Neural progenitor cell (in vitro differentiated cells): Measurements from ENCODE around the gene SHBG. TPM values are rescaled to one million over a fixed set of nuclear protein-coding genes. Genes with fewer than 3 reads are reported as not detected.

Source experiments
- DNase-seq: peaks from one replicate; pipeline ENCODE4 v3.0.0-alpha.2; 2016; ENCODE audit warnings: low spot score
- H2AFZ ChIP-seq: fragments of 200-600 bp; sonication (generic); replicated peaks from 2 replicates; pipeline ENCODE4 v1.6.1; 2016; ENCODE audit warnings: antibody characterized with exemption
- H3F3A ChIP-seq: fragments of 200-600 bp; sonication (generic); 2 replicates; pipeline ENCODE4 v1.6.1; 2016; ENCODE audit warnings: antibody characterized with exemption, low read depth
- H3K27ac ChIP-seq: fragments of 200-600 bp; sonication (generic); 2 replicates; pipeline ENCODE4 v1.5.1; 2016; ENCODE audit warnings: mild to moderate bottlenecking
- H3K27me3 ChIP-seq: fragments of 200-600 bp; sonication (generic); 2 replicates; pipeline ENCODE4 v1.6.1; 2016; ENCODE audit warnings: mild to moderate bottlenecking, moderate library complexity
- H3K36me3 ChIP-seq: fragments of 200-600 bp; sonication (generic); 2 replicates; pipeline ENCODE4 v1.5.1; 2016
- H3K4me1 ChIP-seq: fragments of 200-600 bp; sonication (generic); 2 replicates; pipeline ENCODE4 v1.6.1; 2016; ENCODE audit warnings: mixed run types
- H3K4me2 ChIP-seq: fragments of 200-600 bp; sonication (generic); 2 replicates; pipeline ENCODE4 v1.6.1; 2016
- H3K4me3 ChIP-seq: fragments of 200-600 bp; sonication (generic); 2 replicates; pipeline ENCODE4 v1.5.1; 2016
- H3K79me2 ChIP-seq: fragments of 200-600 bp; sonication (generic); 2 replicates; pipeline ENCODE4 v1.6.1; 2016; ENCODE audit warnings: low read depth
- H3K9ac ChIP-seq: fragments of 200-600 bp; sonication (generic); 2 replicates; pipeline ENCODE4 v1.6.1; 2016
- H3K9me3 ChIP-seq: fragments of 200-600 bp; sonication (generic); 2 replicates; pipeline ENCODE4 v1.5.1; 2016; ENCODE audit warnings: low read depth
- H4K20me1 ChIP-seq: fragments of 200-600 bp; sonication (generic); 2 replicates; pipeline ENCODE4 v1.6.1; 2016; ENCODE audit warnings: low read depth
- H3K27ac Mint-ChIP-seq: 3 replicates; pipeline ENCODE4 v1.8.0; 2021; ENCODE audit warnings: mixed read lengths
- H3K27me3 Mint-ChIP-seq: 2 replicates; pipeline ENCODE4 v1.8.0; 2022; ENCODE audit warnings: low read depth, mild to moderate bottlenecking, inconsistent platforms, moderate library complexity, mixed read lengths; ENCODE audit not compliant: insufficient read depth
- H3K36me3 Mint-ChIP-seq: 3 replicates; pipeline ENCODE4 v1.8.0; 2021; ENCODE audit warnings: mixed read lengths
- H3K4me1 Mint-ChIP-seq: 3 replicates; pipeline ENCODE4 v1.8.0; 2021; ENCODE audit warnings: mixed read lengths
- H3K4me3 Mint-ChIP-seq: 3 replicates; pipeline ENCODE4 v1.8.0; 2021; ENCODE audit warnings: mild to moderate bottlenecking, moderate library complexity, mixed read lengths
- H3K9me3 Mint-ChIP-seq: 3 replicates; pipeline ENCODE4 v1.8.0; 2020; ENCODE audit warnings: mixed read lengths
- EZH2 ChIP-seq: fragments of 200-600 bp; sonication (generic); IDR thresholded peaks from 2 replicates; pipeline ENCODE4 v1.6.1; 2017; ENCODE audit warnings: antibody characterized with exemption, mild to moderate bottlenecking, moderate library complexity
- EZH2phosphoT487 ChIP-seq: fragments of 200-600 bp; sonication (generic); IDR thresholded peaks from 2 replicates; pipeline ENCODE4 v1.6.1; 2017; ENCODE audit warnings: antibody characterized with exemption
- total RNA-seq: library from RNA; depleted of rRNA; stranded (reverse); fragments of >200 nt; gene quantifications from 2 replicates; pipeline ENCODE4 v1.2.3, GENCODE V29; 2015; ENCODE audit warnings: low replicate concordance
- TF ChIP-seq, protein P1 (sequence below): fragments of 200-600 bp; sonication (generic); IDR thresholded peaks from 2 replicates; pipeline ENCODE4 v1.5.1; 2017; ENCODE audit warnings: antibody characterized with exemption, mild to moderate bottlenecking

The SHBG gene
- total RNA-seq, 1 donor from 2014 or later = not detected

DNA sequence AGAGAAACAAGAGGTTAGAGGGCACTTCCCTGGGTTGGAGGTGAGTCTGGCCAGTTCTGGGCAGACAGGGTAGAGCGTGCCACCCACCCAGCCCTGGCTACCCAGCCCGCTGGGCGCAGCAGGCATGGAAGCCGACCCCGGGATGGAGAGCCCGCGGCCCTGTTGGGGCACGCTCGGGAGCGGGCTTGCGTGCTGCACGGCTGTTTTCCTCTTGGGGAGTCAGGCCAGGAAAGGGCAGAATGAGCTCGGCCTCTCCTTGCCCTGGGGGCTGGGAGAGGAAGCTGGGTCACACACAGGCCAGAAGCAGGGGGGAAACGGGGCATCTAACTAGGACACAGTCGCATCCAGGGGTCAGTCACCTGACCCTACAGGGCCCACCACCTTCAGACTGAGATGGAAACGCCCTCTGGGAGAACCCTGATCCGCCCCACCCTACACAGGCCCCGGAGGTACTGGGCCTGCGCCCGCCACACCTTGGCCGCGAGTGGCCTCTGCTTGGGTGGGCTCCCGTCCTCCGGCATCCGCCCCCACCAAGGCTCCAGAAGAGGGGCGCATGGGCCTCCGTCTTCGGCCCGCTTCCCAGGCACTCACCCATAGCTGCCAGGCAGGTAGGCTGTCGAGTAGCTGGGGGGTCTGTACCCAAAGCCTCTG lies 41.3 kb upstream of the SHBG start:
- DNase-seq = no peak
- Histone ChIP-seq H3K9me3 (no peaks in the 10 kb centered on the region), H3K9ac (no peak overlapping the region), H3K4me3 (peak overlapping the region; percentile 35), H3K79me2 (peaks cover 28% of the 10 kb centered on the region), H3K27ac (no peak overlapping the region), H3K27me3 (no peaks in the 10 kb centered on the region), H4K20me1 (peaks cover 5% of the 10 kb centered on the region), H3K36me3 (peaks cover 3% of the 10 kb centered on the region), H2AFZ (no peak overlapping the region), H3K4me1 (peaks cover 43% of the 10 kb centered on the region), H3F3A (peaks cover 54% of the 10 kb centered on the region), H3K4me2 (peak overlapping the region; percentile 70)
- Mint-ChIP-seq H3K4me3 (no peak overlapping the region), H3K4me1 (peaks cover 20% of the 10 kb centered on the region), H3K36me3 (peaks cover 26% of the 10 kb centered on the region), H3K27ac (no peak overlapping the region), H3K9me3 (no peaks in the 10 kb centered on the region), H3K27me3 (peaks cover 15% of the 10 kb centered on the region)
- no peak for TF ChIP-seq EZH2phosphoT487
- TF ChIP-seq, protein P1, sequence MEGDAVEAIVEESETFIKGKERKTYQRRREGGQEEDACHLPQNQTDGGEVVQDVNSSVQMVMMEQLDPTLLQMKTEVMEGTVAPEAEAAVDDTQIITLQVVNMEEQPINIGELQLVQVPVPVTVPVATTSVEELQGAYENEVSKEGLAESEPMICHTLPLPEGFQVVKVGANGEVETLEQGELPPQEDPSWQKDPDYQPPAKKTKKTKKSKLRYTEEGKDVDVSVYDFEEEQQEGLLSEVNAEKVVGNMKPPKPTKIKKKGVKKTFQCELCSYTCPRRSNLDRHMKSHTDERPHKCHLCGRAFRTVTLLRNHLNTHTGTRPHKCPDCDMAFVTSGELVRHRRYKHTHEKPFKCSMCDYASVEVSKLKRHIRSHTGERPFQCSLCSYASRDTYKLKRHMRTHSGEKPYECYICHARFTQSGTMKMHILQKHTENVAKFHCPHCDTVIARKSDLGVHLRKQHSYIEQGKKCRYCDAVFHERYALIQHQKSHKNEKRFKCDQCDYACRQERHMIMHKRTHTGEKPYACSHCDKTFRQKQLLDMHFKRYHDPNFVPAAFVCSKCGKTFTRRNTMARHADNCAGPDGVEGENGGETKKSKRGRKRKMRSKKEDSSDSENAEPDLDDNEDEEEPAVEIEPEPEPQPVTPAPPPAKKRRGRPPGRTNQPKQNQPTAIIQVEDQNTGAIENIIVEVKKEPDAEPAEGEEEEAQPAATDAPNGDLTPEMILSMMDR = no peak
- no peak for TF ChIP-seq EZH2

- no peaks in the 10 kb centered on the region for H3K9me3 ChIP-seq
- peaks cover 3% of the 10 kb centered on the region for H3K36me3 ChIP-seq
- H3K27ac ChIP-seq = peak overlapping the region; percentile 99
- H3K9ac ChIP-seq = no peak overlapping the region
- Mint-ChIP-seq H3K4me1 (peaks cover 13% of the 10 kb centered on the region), H3K27ac (no peak overlapping the region), H3K36me3 (peaks cover 31% of the 10 kb centered on the region), H3K9me3 (no peaks in the 10 kb centered on the region), H3K27me3 (peaks cover 12% of the 10 kb centered on the region), H3K4me3 (no peak overlapping the region)
- H4K20me1 ChIP-seq = peaks cover 5% of the 10 kb centered on the region
- peak overlapping the region; percentile 35 for H3K4me3 ChIP-seq
- peaks cover 25% of the 10 kb centered on the region for H3K79me2 ChIP-seq
- DNase-seq = peak; percentile 94
- peaks cover 61% of the 10 kb centered on the region for H3F3A ChIP-seq
- H3K27me3 ChIP-seq = no peaks in the 10 kb centered on the region
- no peak overlapping the region for H2AFZ ChIP-seq
- H3K4me2 ChIP-seq = peak overlapping the region; percentile 70
- peaks cover 45% of the 10 kb centered on the region for H3K4me1 ChIP-seq
- no peak for TF ChIP-seq EZH2
- no peak for TF ChIP-seq EZH2phosphoT487
- TF ChIP-seq, protein P1 = peak; percentile 86
These were observed 40.6 kb upstream of the SHBG start for GRCh38 chr17:7589204-7589868.

- Mint-ChIP-seq H3K36me3 (peaks cover 34% of the 10 kb centered on the region), H3K4me1 (peaks cover 9% of the 10 kb centered on the region), H3K4me3 (peak within 1 kb of the TSS; percentile 17), H3K27ac (peak within 1 kb of the TSS; percentile 17), H3K27me3 (peaks cover 12% of the 10 kb centered on the region), H3K9me3 (no peaks in the 10 kb centered on the region)
- no peak within 1 kb of the TSS for H3K9ac ChIP-seq
- peaks cover 40% of the 10 kb centered on the region for H3K4me1 ChIP-seq
- peaks cover 68% of the 10 kb centered on the region for H3F3A ChIP-seq
- TF ChIP-seq EZH2phosphoT487 (no peak), EZH2 (no peak)
- TF ChIP-seq, protein P1 = no peak
- H3K4me2 ChIP-seq = peak within 1 kb of the TSS; percentile 70
- peak within 1 kb of the TSS; percentile 35 for H3K4me3 ChIP-seq
- H3K27me3 ChIP-seq = no peaks in the 10 kb centered on the region
- H4K20me1 ChIP-seq = peaks cover 5% of the 10 kb centered on the region
- peak; percentile 54 for DNase-seq
- peaks cover 3% of the 10 kb centered on the region for H3K36me3 ChIP-seq
- no peak within 1 kb of the TSS for H2AFZ ChIP-seq
- H3K79me2 ChIP-seq = peaks cover 18% of the 10 kb centered on the region
- peak within 1 kb of the TSS; percentile 99 for H3K27ac ChIP-seq
- H3K9me3 ChIP-seq = no peaks in the 10 kb centered on the region
These were observed 39.8 kb upstream of the SHBG start, which contains the start of gene SOX15 for GRCh38 chr17:7589891-7590691. Gene SOX15, minus strand, starts transcription at chr17:7590094. Its CDS starts 418 bp downstream, at chr17:7589676.
